GM19025 (cell line): ENCODE measurements around the gene NEIL1.
A peak's percentile ranks its signal among the peaks of the same experiment; 100 is the strongest.
"Not testable (repeated sequence)": the region's sequence is repeated elsewhere in the genome, so short reads cannot be mapped to it uniquely, and the experiment has no call there.

Experiments used
- ATAC-seq: cut with Tn5 transposase; IDR thresholded peaks from one replicate; pipeline ENCODE4 v1.9.1; 2021; ENCODE audit warnings: mild to moderate bottlenecking, low read depth, moderate library complexity; ENCODE audit not compliant: unreplicated experiment

Gene NEIL1, protein sequence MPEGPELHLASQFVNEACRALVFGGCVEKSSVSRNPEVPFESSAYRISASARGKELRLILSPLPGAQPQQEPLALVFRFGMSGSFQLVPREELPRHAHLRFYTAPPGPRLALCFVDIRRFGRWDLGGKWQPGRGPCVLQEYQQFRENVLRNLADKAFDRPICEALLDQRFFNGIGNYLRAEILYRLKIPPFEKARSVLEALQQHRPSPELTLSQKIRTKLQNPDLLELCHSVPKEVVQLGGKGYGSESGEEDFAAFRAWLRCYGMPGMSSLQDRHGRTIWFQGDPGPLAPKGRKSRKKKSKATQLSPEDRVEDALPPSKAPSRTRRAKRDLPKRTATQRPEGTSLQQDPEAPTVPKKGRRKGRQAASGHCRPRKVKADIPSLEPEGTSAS

DNA sequence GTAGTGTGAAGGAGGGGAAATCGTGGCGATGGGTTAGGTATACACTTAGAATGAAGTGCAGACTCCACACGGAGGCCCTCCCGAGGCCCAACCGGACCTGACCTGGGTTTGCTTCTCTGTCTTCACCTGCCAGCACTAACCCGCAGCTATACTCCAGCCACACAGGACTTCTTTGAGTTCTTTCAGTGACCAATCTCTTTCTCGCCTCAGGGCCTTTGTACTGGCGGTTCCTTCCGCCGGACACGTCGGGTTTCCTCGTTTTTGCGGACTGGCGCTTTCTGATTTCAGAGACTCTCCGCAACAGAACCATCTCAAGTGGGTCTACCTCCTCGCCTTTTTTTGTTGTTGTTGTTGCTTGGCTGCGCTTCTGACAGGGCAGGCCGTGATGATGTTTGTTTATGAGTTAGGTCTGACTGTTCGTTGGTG lies at the start of gene NEIL1:
TSS of gene NEIL1 (plus strand) at position 244 of the 426 bp plus-strand sequence. CDS start 1,867 bp downstream, outside the sequence.
- ATAC-seq, result no peak

DNA sequence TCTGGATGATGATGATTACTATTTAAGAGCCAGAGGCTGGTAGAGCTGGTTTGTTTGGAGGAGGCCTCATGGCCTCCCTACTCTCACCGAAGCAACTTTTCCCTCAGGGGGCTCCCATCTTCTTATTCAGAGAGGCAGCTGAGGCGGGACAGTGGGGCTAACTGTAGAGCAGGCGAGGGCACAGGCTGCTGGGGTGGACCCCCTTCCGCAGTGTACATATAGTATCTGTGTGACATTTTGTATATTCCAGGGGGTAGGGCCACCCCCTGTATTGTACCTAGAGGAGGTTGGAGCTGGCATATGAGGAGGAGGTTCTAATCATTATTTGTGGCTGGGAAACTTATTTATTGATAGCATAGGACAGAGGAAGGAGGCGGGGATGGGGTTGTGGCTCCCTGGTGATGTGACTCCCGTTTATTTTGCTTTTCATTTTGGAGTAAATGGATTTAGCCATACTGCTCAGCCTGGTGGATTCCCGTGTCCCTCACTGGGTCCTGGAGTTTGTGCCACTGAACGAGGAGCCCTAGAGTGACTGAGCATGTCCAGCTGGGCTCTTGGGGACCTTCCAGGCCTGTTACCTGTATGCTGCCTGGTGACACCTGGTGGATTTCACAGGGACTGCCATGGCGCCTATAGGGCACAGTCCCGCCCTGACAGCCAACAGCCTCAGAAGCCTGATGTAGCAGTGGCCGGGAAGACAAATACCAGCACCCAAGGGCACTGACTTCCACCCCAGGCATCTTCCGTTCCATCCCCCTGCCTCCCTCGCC lies 48.1 kb upstream of the NEIL1 start:
- peak; percentile 41 for ATAC-seq

DNA sequence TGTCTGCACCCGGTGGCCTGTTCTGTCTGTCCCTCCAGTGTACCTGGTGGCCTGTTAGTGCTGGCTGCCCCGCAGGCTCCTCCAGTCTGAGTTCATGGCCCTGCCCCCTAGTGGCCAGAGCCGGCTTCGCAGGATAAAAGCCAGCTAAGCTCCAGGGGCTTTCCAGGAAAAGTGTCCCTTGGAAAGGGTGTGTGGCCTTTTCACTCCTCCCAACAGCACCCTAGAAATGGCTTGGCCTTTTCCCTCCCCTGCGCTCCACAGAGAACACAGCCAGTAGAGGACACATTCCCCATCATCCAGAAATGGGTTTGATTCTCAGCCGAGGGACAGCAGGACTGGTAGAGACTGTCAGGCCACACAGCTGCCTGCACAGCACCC lies 47.5 kb upstream of the NEIL1 start:
- peak; percentile 63 for ATAC-seq

DNA sequence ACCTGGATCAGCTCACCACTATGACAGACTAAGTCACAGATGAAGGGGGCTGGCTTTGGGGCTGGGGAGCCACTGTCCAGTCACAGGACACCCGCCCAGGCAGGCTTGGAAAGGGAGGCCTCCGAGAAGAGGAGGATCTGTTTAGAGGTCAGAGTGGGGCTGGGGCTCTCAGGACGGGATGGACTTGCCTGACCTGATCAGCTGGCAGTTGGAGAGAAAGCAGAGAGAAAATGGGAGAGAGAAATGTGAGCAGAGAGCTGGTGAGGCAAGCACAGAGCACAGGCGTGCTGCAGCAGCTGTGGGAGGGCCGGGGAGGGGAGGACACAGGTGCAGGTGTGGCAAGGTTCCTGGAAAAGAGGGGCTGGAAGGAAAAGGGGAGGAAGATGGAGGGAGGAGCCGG lies 46.8 kb upstream of the NEIL1 start:
- ATAC-seq, result not testable (repeated sequence)

DNA sequence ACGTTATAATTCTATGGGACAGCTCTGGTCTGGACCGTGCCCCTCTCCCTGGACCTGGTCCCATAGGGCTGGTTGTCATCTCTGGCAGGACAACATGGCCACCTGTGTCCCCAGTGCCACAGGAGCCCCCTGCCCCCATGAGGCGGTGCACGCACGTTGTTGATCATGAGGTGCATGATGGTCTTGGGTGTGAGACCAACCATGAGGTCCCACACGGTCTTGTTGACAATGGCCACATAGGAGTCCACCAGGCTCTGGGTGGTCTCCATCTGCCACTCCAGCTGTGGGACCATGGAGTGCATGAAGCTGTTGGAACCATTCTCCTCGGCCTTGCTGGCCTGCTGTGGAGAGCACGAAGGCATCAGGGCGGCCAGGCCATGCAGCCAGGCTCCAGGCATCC lies 44.5 kb upstream of the NEIL1 start:
- ATAC-seq, result no peak

DNA sequence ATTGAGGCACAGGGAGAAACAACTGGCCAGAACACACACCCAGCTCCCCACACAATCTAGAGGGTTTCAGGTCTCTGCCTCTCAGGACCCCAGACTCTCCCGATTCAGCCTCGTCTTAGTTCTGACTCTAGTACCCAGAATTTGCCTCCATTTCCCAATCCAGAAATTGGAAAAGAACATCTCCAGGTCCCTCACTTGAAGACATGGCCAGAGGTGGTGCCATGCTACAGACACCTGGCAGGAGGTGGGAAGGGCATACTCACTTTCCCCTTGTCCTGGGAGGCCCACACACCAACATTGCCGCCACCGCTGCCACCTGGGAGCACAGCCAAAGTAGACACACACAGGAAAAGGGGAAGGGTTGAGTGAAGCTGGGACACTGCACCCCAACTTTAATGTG lies 44.1 kb upstream of the NEIL1 start:
- ATAC-seq, result not testable (repeated sequence)

DNA sequence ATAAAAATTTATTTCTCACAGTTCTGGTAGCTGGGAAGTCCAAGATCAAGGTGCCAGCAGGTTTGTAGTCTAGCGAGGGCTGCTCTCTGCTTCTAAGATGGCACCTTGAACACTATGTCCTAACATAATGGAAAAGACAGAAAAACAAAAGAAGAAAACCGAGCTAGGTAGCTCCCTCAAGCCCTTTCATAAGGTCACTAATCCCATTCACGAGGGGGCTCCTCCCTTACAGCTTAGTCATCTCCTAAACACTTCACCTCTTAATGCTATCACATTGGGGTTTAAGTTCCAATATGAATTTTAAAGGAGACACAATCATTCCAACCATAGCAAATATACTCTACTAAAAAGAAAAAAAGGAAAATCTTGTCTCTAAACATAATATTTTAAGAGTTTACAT lies 40.7 kb upstream of the NEIL1 start:
- no peak for ATAC-seq

DNA sequence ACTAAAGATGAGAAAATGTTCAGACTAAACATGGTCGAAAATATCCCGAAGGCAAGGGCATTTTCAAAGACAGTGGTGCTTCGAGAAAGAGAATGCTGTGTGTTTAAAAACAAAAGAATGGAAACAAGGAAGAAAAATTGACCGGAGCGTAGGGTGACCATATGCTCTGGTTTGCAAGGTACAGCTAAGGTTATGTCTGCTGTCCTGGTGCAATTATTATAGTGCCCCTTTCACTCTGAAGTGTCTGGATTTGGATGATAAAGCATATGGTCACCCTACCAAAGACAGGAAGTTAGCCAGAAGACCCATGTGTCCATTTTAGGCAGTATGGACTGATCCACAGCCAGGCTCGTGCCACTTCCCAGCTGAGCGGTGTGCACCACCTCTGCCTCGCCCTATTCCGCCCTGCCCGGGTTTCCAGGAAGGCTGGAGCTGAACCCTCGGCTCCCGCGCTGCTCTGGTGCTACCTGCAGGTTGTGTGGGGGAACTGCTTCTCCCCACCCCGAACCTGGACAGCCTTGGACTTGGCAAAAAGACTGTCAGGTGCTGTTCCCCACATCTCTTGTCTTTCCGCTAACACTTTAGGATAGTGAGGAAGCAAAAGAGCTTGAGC lies 39.0 kb upstream of the NEIL1 start:
- no peak for ATAC-seq

DNA sequence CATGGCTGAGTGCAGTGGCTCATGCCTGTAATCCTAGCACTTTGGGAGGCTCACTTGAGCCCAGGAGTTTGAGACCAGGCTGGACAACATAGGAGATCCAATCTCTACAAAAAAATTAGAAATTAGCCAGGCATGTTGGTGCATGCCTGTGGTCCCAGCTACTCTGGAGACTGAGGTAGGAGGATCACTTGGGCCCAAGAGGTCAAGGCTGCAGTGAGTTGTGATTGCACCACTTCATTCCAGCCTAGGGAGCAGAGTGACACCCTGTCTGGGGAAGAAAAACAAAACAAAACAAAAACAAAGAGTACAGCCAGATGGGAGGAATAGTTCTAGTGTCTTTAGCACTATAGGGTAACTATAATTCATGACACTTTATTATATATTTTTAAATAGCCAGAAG lies 37.1 kb upstream of the NEIL1 start:
- no peak for ATAC-seq

DNA sequence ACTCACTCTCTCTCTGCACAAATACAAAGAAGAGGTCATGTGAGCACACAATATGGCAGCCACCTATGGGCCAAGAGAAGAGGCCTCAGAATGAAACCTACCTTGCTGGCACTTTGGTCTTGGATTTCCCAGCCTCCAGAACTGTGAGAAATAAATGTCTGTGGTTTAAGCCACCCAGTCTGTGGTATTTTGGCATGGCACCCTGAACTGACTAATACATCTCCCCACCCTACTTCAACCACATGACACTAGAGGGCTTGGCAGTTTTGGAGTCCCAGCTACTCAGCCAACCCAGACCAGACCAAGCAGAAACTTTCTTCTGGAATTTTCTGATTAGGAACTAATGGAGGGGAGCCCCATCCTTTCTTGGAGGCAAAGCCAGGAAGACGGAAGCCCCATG lies 34.3 kb upstream of the NEIL1 start:
- not testable (repeated sequence) for ATAC-seq

DNA sequence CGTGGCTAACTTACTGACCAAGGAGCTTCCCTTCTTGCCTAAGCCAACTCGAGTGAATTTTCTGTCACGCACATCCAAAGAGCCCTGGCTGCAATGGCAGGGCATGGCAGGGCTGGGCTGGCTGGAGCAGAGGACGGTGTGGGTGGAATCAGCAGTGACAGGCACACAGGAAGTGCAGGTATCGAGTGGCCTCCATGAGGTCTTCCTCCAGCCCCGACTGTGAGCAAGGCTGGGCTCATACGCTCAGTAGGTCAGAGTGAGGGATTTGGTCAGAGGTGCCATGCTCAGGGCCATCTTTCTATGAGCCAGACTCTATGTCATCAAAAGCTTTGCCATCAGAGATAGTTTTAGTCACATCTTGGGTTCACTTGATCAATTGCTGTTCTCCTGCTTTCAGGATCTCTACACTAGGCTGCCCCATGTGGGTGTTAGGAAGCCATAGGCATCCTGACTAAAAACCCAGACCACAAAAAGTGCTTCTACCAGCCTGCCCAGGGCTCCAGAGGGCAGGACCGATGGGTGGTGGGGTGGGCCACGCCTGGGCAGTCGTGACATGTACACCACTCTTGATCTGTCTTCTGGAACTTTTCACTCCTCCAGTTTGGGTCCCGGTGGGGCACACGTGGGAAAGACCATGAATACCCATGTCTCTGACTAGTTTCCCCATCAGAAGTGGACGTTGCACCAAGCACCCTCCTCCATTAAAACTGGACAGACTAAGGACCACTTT lies 33.6 kb upstream of the NEIL1 start:
- no peak for ATAC-seq

DNA sequence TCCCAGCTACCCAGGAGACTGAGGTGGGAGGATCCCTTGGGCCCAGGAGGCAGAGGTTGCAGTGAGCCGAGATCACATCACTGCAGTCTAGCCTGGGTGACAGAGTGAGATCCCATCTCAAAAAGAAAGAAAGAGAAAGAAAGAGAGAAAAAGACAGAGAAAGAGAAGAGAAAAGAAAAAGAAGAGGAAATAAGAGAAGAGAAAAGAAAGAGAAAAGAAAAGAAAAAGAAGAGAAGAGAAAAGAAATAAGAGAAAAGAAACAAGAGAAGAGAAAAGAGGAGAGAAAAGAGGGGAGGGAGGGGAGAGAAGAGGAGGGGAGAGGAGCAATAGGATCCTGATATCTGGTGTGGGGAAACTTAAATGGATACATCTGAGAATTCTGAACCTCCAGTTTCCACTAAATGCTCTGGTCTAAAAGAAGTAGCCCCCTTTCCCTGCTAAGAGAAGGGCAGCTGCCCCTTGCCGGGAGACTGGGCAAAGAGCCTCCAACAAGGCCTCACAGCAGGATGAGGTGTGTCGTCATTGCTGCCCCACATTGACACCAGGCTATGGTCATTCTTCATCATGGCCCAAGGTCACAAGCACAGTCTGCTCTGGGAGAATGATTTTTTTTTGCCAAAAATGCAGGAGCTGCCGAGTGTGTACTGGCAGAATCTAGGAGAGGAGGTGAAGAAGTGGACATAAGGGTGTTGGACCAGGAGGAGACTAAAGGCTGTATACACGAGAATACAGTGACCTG lies 32.1 kb upstream of the NEIL1 start:
- ATAC-seq, result no peak

DNA sequence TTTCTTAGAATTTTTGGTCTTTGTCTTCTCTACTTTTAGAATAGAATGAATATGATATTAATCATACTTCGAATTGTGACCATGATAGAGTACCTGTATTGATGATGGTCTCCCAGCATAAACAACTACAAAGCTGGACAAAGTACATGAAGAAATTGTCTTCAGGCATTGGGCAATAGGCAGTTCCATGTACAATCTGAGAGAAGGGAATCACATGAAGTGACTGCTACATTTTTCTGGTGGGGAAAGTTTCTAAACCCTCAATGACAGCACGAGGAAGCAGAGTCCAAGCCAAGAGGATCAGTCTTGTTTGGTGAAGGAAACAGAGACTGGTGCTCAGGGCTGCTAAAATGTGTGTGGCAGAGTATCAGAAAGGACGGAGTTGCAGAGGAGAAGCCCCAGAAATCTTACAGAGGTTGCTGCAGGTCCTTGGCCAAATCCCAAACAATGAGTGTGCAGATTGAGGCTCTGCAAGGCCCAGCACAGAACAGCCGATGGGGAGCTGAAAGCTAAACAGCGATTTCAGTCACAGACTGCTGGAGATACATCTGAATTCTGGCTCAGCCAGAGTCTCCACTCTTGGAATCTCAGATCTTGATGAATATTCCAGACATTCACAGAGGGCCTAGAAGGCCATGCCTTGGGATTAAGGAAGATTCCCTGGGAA lies 27.5 kb upstream of the NEIL1 start:
- ATAC-seq, result not testable (repeated sequence)

DNA sequence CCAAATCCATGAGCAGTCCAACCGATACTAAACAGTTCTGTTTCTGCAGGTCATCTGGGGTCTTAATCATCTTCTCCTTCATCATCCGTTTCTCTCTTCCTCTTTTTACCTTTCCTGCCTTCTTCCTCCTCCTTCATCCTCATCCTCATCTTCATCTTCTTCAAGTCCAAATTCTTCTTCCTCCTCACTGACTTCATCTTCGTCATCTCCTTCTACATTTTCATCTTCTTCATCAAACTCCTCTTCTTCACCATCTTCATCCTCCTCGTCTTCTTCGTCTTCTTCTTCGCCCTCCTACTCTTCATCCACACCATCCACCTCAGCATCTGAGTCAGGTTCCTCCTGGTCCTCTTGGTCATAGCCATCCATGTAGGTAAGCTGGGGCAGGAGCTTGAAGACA lies 25.1 kb upstream of the NEIL1 start:
- no peak for ATAC-seq

DNA sequence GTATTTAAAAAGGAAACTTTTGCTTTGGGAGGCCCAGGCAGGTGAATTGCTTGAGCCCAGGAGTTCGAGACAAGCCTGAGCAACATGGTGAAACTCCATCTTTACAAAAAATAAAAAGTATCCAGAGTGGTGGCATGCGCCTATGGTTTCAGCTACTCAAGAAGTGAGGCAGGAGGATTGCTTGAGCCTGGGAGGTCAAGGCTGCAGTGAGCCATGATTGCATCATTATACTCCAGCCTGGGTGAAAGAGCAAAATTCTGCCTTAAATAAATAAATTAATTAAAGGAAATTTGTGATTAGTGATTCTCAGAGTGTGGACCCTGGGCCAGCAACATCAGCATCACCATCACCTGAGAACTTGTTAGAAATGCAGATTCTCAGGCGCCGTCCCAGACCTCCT lies 20.9 kb upstream of the NEIL1 start:
- ATAC-seq, result no peak

DNA sequence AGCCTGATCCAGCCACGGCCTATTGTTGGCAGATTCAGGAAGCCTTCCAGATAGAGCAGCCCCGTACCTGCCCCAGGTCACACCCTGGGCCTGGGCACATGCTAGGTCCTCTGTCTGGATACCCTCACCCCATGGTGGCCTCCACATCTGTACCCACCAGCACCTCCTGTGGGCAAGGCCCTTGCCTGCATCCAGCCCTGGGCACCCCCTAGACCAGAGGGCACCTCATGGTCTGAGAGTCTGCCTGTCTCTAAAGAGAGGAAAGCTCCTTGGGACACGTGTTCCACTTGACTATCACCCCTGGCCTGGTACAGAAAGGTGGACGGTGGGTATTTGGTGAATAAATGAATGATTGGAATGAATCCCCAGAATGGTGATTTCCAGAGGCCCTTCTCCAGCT lies 19.8 kb upstream of the NEIL1 start:
- no peak for ATAC-seq

DNA sequence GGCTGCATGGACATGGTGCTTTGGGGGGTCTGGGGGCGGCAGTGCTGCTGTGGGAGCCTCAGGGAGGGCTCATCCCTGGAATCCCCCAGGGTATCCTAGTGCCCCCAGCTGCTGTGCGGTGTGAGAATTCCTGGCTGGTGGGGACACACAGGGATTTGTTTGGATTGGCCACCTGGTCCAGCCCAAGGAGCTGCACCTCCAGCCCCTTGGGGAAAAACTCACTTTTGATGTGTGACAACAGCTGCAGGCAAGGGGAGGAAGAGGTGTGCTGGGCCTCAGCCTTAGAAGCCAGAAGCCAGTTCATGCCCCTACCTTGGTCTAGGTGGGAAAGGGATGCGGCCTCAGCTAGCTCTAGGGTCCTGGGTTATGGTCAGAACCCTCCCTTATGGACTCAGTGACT lies 19.3 kb upstream of the NEIL1 start:
- ATAC-seq, result no peak

DNA sequence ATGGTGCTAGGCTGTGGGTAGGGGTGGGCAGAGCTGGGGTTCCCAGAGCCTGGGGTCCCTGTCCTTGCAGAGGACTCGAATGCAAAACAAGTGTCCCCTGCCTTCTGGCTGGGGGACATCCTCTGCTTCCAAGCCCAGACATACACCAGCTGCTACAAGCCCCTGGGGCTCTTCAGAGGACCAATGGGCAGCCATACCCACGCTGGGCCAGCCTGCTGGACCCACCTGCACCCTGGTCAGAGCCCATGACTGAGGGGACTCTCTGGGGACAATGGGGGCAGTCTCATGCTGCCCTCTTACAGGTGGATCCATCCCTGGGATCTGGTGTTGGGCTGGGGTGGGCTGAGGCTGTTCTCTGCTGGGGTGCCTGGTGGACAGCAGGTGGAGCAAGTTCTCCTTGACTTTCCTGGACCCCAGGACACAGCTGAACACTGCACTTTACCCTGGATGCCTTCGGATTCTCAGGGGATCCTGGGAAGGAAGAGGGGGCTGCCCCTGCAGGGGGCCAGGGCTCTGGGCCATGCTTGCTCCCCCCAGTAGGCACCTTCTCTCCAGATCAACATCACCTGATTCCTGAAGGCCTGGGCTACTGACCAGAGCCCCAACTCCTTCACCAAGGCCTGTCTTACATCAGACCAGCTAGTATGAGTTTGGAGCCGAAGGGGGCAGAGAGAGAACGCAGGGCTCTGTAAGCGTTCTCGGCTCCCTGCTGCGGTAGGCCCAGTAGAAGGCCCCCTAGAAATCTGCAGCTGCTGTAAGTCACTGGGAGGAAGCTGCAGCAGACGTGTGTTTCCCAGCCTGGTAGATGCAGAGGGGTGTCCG lies 18.1 kb upstream of the NEIL1 start:
- ATAC-seq, result no peak

DNA sequence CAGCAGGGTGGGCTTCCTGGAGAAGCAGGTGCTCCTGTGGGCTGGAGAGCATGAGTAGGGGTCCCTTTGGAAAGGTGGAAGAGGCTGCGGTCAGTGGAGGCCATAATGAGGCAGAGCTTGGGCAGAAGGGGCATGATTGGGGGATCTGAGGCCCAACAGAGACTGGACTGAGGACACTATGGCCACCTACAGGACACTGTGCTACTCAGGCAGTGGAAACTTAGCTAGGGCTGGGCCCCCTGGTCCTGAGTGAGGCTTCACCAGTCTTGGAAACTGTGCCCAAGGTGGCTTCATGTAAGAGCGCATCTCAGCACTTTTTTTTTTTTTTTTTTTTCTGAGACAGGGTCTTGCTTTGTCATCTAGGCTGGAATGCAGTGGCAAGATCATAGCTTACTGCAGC lies 17.3 kb upstream of the NEIL1 start:
- no peak for ATAC-seq
